Measurements from ENCODE around the gene WDR62.

- TF ChIP-seq, protein P1, sequence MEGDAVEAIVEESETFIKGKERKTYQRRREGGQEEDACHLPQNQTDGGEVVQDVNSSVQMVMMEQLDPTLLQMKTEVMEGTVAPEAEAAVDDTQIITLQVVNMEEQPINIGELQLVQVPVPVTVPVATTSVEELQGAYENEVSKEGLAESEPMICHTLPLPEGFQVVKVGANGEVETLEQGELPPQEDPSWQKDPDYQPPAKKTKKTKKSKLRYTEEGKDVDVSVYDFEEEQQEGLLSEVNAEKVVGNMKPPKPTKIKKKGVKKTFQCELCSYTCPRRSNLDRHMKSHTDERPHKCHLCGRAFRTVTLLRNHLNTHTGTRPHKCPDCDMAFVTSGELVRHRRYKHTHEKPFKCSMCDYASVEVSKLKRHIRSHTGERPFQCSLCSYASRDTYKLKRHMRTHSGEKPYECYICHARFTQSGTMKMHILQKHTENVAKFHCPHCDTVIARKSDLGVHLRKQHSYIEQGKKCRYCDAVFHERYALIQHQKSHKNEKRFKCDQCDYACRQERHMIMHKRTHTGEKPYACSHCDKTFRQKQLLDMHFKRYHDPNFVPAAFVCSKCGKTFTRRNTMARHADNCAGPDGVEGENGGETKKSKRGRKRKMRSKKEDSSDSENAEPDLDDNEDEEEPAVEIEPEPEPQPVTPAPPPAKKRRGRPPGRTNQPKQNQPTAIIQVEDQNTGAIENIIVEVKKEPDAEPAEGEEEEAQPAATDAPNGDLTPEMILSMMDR (IDR thresholded peaks at IDR 0.05; ENCODE audit: insufficient read depth, low read depth, low read length): no peak
- TF ChIP-seq EZH2 (IDR thresholded peaks at IDR 0.05; ENCODE audit: insufficient read depth, low read length): no peak
These were observed 26.7 kb downstream of the WDR62 start for GRCh38 chr19:36081385-36081784.
